Gastrocnemius medialis (tissue), 4 donors: ENCODE results near the gene MED25.

ENCODE experiments used
- POLR2A ChIP-seq, 2 donors: fragments of 450-650 bp; IDR thresholded peaks; one replicate each; pipeline ENCODE4 v1.6.1; 2017; ENCODE audit warnings: antibody characterized with exemption in 2 of 2, mild to moderate bottlenecking in 2 of 2, moderate library complexity in 2 of 2
- TF ChIP-seq, protein P1 (sequence below), 5 experiments: fragments of 450-650 bp in 3 of 5; fragments of 200-600 bp in 2 of 5; sonication (generic) in 2 of 5; IDR thresholded peaks in 4 of 5; conservative IDR thresholded peaks in 1 of 5; 1 replicate in 4 of 5; 2 replicates in 1 of 5; pipeline ENCODE4 v1.5.1; 2016 to 2019; ENCODE audit warnings: antibody characterized with exemption in 5 of 5, mild to moderate bottlenecking in 3 of 5, moderate library complexity in 3 of 5

DNA sequence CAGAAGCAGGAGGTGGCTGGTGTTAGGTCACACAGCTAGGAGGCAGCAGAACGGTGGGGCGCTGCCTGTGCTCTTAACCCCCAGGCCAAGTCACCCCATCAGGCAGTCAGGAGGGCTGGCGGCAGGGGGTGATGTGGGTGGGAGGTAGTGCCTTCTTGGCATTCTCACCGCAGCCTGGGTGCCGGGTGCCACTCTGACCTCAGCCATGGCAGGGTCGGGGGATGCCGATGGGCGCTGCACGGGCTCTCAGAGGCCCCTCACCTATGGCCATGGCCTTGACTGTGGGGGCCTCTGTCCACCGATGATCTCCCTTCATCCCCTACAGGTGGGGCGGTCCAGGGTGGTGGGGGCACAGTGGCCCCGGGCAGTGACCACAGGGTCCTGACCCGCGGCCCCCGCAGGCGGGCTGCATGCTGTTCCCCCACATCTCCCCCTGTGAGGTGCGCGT, 38.5 kb downstream of the MED25 start:
- TF ChIP-seq, protein P1, sequence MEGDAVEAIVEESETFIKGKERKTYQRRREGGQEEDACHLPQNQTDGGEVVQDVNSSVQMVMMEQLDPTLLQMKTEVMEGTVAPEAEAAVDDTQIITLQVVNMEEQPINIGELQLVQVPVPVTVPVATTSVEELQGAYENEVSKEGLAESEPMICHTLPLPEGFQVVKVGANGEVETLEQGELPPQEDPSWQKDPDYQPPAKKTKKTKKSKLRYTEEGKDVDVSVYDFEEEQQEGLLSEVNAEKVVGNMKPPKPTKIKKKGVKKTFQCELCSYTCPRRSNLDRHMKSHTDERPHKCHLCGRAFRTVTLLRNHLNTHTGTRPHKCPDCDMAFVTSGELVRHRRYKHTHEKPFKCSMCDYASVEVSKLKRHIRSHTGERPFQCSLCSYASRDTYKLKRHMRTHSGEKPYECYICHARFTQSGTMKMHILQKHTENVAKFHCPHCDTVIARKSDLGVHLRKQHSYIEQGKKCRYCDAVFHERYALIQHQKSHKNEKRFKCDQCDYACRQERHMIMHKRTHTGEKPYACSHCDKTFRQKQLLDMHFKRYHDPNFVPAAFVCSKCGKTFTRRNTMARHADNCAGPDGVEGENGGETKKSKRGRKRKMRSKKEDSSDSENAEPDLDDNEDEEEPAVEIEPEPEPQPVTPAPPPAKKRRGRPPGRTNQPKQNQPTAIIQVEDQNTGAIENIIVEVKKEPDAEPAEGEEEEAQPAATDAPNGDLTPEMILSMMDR (IDR thresholded peaks at IDR 0.05 in 4 of 5, conservative IDR thresholded peaks at IDR 0.05 in 1 of 5) = no peak
- TF ChIP-seq POLR2A (IDR thresholded peaks at IDR 0.05) = no peak
